Parathyroid adenoma (tissue), 2 donors: ENCODE data around the gene ARPP21.
"Not testable (repeated sequence)": the region's sequence is repeated elsewhere in the genome, so short reads cannot be mapped to it uniquely, and the experiment has no call there.

ENCODE experiments used
- H2AFZ ChIP-seq: fragments of 300-600 bp; sonication (generic); one replicate; pipeline ENCODE4 v1.7.0; 2017; ENCODE audit warnings: antibody characterized with exemption, mild to moderate bottlenecking
- H3K27ac ChIP-seq: fragments of 300-600 bp; sonication (generic); one replicate; pipeline ENCODE4 v1.7.0; 2017
- H3K27me3 ChIP-seq: fragments of 300-600 bp; sonication (generic); one replicate; pipeline ENCODE4 v1.7.0; 2017; ENCODE audit warnings: low read length; ENCODE audit not compliant: control insufficient read depth, insufficient read depth
- H3K36me3 ChIP-seq: fragments of 300-600 bp; sonication (generic); one replicate; pipeline ENCODE4 v1.7.0; 2017; ENCODE audit warnings: low read length; ENCODE audit not compliant: control insufficient read depth, insufficient read depth
- H3K4me1 ChIP-seq: fragments of 300-600 bp; sonication (generic); one replicate; pipeline ENCODE4 v1.7.0; 2017; ENCODE audit warnings: control low read depth
- H3K4me2 ChIP-seq: fragments of 300-600 bp; sonication (generic); one replicate; pipeline ENCODE4 v1.7.0; 2017; ENCODE audit warnings: low read length
- H3K4me3 ChIP-seq: fragments of 300-600 bp; sonication (generic); one replicate; pipeline ENCODE4 v1.7.0; 2017; ENCODE audit warnings: low read depth, low read length
- H3K79me2 ChIP-seq: fragments of 300-600 bp; sonication (generic); one replicate; pipeline ENCODE4 v1.7.0; 2017; ENCODE audit warnings: control low read depth
- H3K9ac ChIP-seq: fragments of 300-600 bp; sonication (generic); one replicate; pipeline ENCODE4 v1.7.0; 2017; ENCODE audit warnings: mild to moderate bottlenecking
- H3K9me3 ChIP-seq: fragments of 300-600 bp; sonication (generic); one replicate; pipeline ENCODE4 v1.7.0; 2017; ENCODE audit warnings: low read length; ENCODE audit not compliant: control insufficient read depth
- TF ChIP-seq, protein P1 (sequence below): fragments of 300-600 bp; sonication (generic); IDR thresholded peaks from one replicate; pipeline ENCODE4 v1.7.0; 2017; ENCODE audit warnings: antibody characterized with exemption, mild to moderate bottlenecking
- donor health status: primary hyperparathyroidism.

Gene ARPP21

DNA sequence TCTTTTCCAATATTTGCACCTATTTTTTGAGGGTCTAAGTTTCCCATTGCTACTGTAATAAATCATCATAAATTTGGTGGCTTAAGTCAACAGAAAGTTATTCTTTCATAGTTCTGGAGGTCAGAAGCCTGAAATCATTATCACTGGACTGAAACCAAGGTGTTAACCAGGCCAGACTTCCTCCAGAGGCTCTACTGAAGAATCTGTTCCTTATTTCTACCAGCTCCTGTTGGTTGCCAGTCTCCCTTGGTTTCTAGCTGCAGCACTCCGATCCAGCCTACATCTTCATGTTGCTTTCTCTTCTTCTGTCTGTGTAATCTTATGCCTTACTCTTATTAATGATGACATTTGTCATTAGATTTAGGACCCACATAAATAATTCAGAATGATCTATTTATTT lies 22.0 kb upstream of the ARPP21 start:
- TF ChIP-seq, protein P1, sequence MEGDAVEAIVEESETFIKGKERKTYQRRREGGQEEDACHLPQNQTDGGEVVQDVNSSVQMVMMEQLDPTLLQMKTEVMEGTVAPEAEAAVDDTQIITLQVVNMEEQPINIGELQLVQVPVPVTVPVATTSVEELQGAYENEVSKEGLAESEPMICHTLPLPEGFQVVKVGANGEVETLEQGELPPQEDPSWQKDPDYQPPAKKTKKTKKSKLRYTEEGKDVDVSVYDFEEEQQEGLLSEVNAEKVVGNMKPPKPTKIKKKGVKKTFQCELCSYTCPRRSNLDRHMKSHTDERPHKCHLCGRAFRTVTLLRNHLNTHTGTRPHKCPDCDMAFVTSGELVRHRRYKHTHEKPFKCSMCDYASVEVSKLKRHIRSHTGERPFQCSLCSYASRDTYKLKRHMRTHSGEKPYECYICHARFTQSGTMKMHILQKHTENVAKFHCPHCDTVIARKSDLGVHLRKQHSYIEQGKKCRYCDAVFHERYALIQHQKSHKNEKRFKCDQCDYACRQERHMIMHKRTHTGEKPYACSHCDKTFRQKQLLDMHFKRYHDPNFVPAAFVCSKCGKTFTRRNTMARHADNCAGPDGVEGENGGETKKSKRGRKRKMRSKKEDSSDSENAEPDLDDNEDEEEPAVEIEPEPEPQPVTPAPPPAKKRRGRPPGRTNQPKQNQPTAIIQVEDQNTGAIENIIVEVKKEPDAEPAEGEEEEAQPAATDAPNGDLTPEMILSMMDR: no peak
- H2AFZ ChIP-seq: no peak overlapping the region
- no peaks in the 10 kb centered on the region for H3K36me3 ChIP-seq
- no peaks in the 10 kb centered on the region for H3K4me1 ChIP-seq
- H3K27me3 ChIP-seq: no peaks in the 10 kb centered on the region
- no peak overlapping the region for H3K4me2 ChIP-seq
- H3K9me3 ChIP-seq: no peaks in the 10 kb centered on the region
- no peak overlapping the region for H3K4me3 ChIP-seq
- H3K9ac ChIP-seq: no peak overlapping the region
- no peak overlapping the region for H3K27ac ChIP-seq
- no peaks in the 10 kb centered on the region for H3K79me2 ChIP-seq

DNA sequence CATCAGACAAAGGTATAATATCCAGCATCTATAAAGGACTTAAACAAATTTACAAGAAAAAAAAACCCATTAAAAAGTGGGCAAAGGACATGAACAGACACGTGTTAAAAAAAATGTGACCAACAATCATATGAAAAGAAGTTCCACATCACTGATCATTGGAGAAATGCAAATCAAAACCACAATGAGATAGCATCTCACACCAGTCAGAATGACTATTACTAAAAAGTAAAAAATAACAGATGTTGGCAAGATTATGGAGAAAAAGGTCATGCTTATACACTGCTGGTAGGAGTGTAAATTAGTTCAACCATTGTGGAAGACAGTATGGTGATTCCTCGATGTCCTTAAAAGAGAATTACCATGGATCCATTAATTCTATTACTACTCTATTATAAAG lies 19.1 kb upstream of the ARPP21 start:
- not testable (repeated sequence) for H3K27ac ChIP-seq, H3K79me2 ChIP-seq, H3K27me3 ChIP-seq, H3K4me3 ChIP-seq, H3K36me3 ChIP-seq, H3K4me2 ChIP-seq, H3K9me3 ChIP-seq, H2AFZ ChIP-seq, H3K4me1 ChIP-seq, H3K9ac ChIP-seq

DNA sequence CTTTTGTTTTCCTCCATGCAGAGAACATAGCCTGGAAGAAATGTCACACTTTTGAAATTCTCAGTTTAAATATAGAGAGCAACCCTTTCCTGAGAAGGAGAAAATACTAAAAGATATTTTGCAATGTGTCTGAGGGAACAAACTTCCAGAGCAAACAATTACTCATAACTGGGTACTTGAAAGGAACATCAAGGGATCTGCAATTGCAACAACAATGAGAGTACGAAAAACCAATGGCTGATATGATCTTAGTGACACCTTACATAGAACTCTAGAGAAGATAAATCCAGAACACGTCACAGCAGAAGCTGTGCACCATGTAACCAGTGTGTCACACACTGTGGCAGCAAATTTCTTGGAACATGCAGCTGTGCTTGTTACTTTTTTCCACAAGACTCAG lies 14.6 kb upstream of the ARPP21 start:
- Histone ChIP-seq H2AFZ (no peak overlapping the region), H3K27me3 (no peaks in the 10 kb centered on the region), H3K79me2 (no peaks in the 10 kb centered on the region), H3K9me3 (no peaks in the 10 kb centered on the region), H3K9ac (no peak overlapping the region), H3K36me3 (no peaks in the 10 kb centered on the region), H3K27ac (no peak overlapping the region), H3K4me2 (no peak overlapping the region), H3K4me1 (no peaks in the 10 kb centered on the region), H3K4me3 (no peak overlapping the region)
- TF ChIP-seq, protein P1: no peak

DNA sequence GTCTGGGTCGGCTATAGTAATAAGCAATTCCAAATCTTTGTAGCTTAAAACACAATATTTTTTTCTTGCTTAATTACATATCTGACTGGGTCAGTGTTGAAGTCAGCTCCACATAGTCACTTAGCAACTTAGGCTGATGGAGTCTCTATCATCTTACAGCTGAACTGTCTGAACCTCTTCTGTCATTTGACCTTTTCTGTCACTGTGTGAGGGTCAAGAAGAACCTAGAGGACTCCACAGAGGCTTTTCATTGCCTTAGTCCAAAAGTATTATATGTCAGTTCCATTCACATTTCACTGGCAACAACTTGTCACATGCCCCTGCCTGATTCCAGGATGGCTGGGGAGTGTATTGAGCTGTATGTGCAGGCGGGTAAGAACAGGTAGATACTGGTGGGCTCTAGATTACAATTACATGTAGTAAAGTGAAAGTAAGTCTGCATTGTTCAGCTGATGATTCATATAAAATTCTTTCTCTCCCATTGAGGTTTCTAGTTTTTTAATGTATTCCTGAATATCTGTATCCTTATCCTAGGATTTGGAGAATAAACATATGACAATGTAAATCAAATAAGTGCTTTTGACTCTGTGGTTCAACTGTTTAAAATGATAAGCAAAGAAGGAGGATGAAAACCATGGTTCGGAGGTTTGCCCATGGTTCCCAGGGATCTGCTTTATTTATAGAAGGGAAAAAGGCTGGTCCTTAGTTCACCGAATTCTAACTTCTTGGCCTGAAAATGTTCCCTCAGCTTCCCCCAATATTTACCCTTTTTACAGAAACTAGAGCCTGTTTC lies 5.8 kb upstream of the ARPP21 start:
- TF ChIP-seq, protein P1: no peak

DNA sequence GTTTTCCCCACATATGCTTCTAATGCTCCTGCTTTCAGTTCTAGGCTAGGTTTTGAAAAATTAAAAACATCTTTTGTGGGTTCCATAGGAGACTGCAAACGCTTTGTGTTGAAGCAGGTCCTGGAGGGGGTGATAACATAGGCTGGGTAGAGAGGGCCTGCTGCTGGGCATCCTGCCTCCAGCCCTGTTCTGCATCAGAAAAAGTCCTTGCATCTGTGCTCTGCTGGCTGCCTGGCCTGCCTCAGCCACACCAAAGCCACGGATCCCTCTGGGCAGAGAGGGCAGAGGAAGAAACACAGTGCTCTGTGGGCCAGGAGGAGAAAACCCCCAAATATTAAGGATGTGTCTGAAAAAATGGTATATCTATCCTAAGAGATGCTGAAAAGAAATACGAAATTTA lies 3.9 kb upstream of the ARPP21 start:
- no peaks in the 10 kb centered on the region for H3K36me3 ChIP-seq
- no peaks in the 10 kb centered on the region for H3K79me2 ChIP-seq
- no peak overlapping the region for H2AFZ ChIP-seq
- no peak overlapping the region for H3K9ac ChIP-seq
- no peak overlapping the region for H3K4me3 ChIP-seq
- H3K4me1 ChIP-seq: no peaks in the 10 kb centered on the region
- H3K27me3 ChIP-seq: no peaks in the 10 kb centered on the region
- H3K9me3 ChIP-seq: no peaks in the 10 kb centered on the region
- H3K27ac ChIP-seq: no peak overlapping the region
- TF ChIP-seq, protein P1: no peak
- no peak overlapping the region for H3K4me2 ChIP-seq

More for the DNA sequence above, 5.8 kb upstream of the ARPP21 start:
- no peaks in the 10 kb centered on the region for H3K4me1 ChIP-seq
- no peaks in the 10 kb centered on the region for H3K79me2 ChIP-seq
- H2AFZ ChIP-seq: no peak overlapping the region
- no peak overlapping the region for H3K4me3 ChIP-seq
- no peak overlapping the region for H3K4me2 ChIP-seq
- H3K9me3 ChIP-seq: no peaks in the 10 kb centered on the region
- no peaks in the 10 kb centered on the region for H3K36me3 ChIP-seq
- H3K27ac ChIP-seq: no peak overlapping the region
- H3K9ac ChIP-seq: no peak overlapping the region
- H3K27me3 ChIP-seq: no peaks in the 10 kb centered on the region
